NCI-H2196 (cell line): Measurements from ENCODE around the gene XAB2.

Experiments used
- DNase-seq: peaks from one replicate; lab custom pipeline; 2025; ENCODE audit not compliant: unreplicated experiment; lab: John Stamatoyannopoulos, UW

Gene XAB2

GRCh38 chr19:7629347-7630054 lies at the start of gene XAB2, which contains the start of gene PET100:
Gene XAB2 (minus strand): TSS chr19:7629545. CDS start chr19:7629527, 18 bp downstream.
Gene PET100 (plus strand): TSS chr19:7629793. CDS start chr19:7629834, 41 bp downstream.
- DNase-seq, result peak; percentile 95

- DNase-seq, result no peak
Measured at GRCh38 chr19:7677669-7678311, 48.4 kb upstream of the XAB2 start.

GRCh38 chr19:7676854-7677253 lies 47.5 kb upstream of the XAB2 start, which contains the start of gene MCEMP1:
Gene MCEMP1 (plus strand): TSS chr19:7677090. CDS start chr19:7677121, 31 bp downstream.
- DNase-seq, result no peak

GRCh38 chr19:7676376-7676775 lies 47.0 kb upstream of the XAB2 start:
- DNase-seq, result no peak

- peak; percentile 44 for DNase-seq
Measured at GRCh38 chr19:7674010-7675005, 45.0 kb upstream of the XAB2 start.

GRCh38 chr19:7672522-7672921 lies 43.2 kb upstream of the XAB2 start:
- DNase-seq, result no peak

DNA sequence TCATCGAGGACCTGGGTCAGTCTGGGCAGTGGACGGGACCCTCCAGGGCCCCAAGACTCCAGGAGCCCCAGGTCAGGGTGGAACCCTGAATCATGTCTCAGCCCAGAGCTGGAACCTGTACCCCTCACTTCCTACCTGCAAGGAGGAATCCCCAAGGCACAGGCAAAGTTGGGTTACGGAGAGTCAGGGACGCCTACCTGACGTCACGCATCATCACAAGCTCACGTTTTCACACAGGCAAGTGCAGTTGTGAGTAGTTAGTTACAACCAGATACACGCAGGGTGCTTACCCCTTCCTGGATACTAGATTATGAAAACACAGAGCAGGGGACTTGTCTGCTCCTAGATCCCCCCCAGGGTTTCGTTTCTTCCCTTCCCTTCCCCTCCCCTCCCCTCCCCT lies 41.4 kb upstream of the XAB2 start:
- DNase-seq, result no peak

DNA sequence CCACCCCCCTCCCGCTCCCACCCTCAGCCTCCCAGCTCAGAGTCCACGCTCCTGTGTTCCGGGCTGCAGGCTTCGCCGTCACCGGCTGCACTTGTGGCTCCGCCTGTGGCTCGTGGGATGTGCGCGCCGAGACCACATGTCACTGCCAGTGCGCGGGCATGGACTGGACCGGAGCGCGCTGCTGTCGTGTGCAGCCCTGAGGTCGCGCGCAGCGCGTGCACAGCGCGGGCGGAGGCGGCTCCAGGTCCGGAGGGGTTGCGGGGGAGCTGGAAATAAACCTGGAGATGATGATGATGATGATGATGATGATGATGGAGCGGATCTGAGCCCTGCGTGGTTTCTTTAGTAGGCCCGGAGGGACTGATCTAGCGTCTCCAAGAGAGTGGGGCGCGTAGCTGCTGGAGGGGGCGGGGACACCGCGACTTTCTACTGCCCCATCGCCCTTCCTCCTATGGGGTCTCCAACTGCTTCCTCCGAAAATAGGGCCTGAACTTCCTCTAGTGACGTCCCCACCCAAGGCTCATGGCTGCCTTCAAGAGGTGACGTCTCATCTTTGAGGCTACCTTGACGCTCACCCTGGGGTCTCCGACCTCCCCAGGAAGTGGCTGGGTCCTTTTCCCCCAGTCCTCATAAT lies 40.9 kb upstream of the XAB2 start:
- DNase-seq, result peak; percentile 39

DNA sequence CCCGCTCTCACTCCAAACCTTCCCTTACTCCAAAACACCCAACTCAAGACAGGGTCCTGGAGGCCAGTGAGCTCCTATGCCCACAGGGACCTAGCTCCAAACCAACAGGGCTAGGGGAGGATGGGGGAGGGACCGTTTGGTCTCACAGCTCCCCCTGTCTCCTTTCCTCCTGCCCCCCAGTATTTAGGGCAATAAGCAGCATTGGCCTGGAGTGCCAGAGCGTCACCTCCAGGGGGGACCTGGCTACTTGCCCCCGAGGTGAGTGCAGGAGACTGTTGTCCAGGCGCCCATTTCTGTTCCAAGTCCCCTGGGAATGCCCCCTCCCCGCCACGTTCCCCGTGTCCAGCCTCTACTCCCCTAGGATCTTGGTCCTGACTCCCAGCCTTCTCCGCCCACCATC lies 40.3 kb upstream of the XAB2 start:
- no peak for DNase-seq

- DNase-seq, result no peak
Measured at GRCh38 chr19:7668842-7669241, 39.5 kb upstream of the XAB2 start, which contains the start of gene RETN. Gene RETN (plus strand): TSS chr19:7669049. CDS start chr19:7669327, 278 bp downstream.

- no peak for DNase-seq
Measured at GRCh38 chr19:7665076-7665475, 35.7 kb upstream of the XAB2 start.

DNA sequence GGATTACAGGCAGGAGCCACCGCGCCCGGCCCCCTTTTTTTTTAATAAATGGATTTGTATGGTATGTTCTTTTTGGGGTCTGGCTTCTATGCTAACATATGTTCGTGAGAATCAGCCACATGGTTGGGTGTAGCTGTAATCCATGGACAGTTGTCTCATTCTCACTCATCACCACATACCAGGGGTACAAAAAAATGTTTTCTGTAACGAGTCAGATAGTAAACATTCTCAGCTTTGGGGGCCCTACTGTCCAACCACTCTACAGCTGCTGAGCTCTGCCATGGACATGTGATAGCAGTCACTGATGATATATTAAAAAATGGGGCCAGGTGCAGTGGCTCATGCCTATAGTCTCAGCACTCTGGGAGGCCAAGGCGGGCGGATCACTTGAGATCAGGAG lies 34.4 kb upstream of the XAB2 start:
- DNase-seq, result no peak

DNA sequence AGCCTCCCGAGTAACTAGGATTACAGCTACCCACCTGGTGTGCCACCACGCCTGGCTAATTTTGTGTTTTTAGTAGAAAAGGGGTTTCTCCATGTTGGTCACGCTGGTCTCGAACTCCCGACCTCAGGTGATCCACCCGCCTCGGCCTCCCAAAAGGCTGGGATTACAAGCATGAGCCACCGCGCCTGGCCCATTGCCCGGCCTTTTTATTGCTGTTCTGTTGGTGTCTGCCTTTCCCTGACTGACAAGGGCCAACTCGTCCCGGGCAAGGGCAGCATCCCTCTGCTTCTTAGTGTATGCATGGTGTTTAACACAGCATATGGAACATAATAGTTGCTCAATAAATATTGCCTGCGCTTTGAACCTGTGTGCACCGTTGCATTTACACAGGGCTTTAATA lies 33.3 kb upstream of the XAB2 start:
- DNase-seq, result no peak

- no peak for DNase-seq
Measured at GRCh38 chr19:7661744-7662538, 32.6 kb upstream of the XAB2 start.

DNA sequence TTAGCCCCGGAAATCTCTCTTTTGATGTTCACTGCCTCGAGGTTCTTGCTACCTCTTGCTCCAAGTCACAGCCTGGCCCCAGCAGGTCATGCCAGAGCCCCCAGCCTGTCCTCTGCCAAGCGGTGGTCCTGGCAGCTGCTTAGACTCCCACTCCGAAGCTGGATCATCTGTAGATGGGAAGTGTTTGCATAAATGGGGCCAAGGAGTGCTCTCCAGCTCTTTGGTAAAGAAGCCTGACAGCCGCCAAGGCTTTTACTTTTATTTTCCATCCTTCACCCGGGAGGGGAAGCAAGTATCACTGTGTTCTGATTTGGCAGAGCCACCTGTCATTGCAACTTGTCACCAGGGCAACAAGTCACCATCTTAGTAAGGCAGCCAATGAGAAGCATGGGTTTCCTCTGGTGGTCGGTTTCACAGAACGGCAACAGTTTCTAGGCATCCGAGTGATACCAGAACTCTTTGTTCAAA lies 28.9 kb upstream of the XAB2 start:
- DNase-seq, result peak; percentile 37

GRCh38 chr19:7657131-7657751 lies 27.9 kb upstream of the XAB2 start:
- no peak for DNase-seq

GRCh38 chr19:7655581-7655980 lies 26.2 kb upstream of the XAB2 start:
- no peak for DNase-seq

- DNase-seq, result no peak
Measured at GRCh38 chr19:7654401-7654800, 25.1 kb upstream of the XAB2 start.

- peak; percentile 92 for DNase-seq
Measured at GRCh38 chr19:7652061-7652641, 22.8 kb upstream of the XAB2 start.
